ENCODE measurements around the gene TUG1.
A peak's percentile ranks its signal among the peaks of the same experiment; 100 is the strongest.

TUG1 gene

GRCh38 chr22:30968924-30969531, at the start of gene TUG1:
Gene TUG1 (plus strand): TSS chr22:30969265.
- DNase-seq = peak; percentile 96

- no peak for DNase-seq
These were observed 49.1 kb upstream of the TUG1 start for GRCh38 chr22:30919973-30920372.

GRCh38 chr22:30920407-30920806, 48.7 kb upstream of the TUG1 start:
- DNase-seq = peak; percentile 14

- no peak for DNase-seq
These were observed 48.0 kb upstream of the TUG1 start for GRCh38 chr22:30921108-30921507.

- no peak for DNase-seq
These were observed 46.9 kb upstream of the TUG1 start for GRCh38 chr22:30922151-30922611.

GRCh38 chr22:30923168-30923900, 45.7 kb upstream of the TUG1 start:
- no peak for DNase-seq

- no peak for DNase-seq
These were observed 43.4 kb upstream of the TUG1 start for GRCh38 chr22:30925667-30926066.

GRCh38 chr22:30926706-30927105, 42.4 kb upstream of the TUG1 start:
- DNase-seq = no peak

- DNase-seq = no peak
These were observed 41.3 kb upstream of the TUG1 start for GRCh38 chr22:30927806-30928205.

- no peak for DNase-seq
These were observed 40.7 kb upstream of the TUG1 start for GRCh38 chr22:30928401-30928800.

- DNase-seq = no peak
These were observed 38.8 kb upstream of the TUG1 start for GRCh38 chr22:30930228-30930627.

- no peak for DNase-seq
These were observed 37.3 kb upstream of the TUG1 start for GRCh38 chr22:30931541-30932300.

GRCh38 chr22:30932661-30933060, 36.4 kb upstream of the TUG1 start:
- DNase-seq = no peak

GRCh38 chr22:30933457-30933856, 35.6 kb upstream of the TUG1 start:
- DNase-seq = no peak

- DNase-seq = no peak
These were observed 35.0 kb upstream of the TUG1 start for GRCh38 chr22:30934053-30934452.

GRCh38 chr22:30940685-30941362, 28.2 kb upstream of the TUG1 start:
- no peak for DNase-seq

- DNase-seq = no peak
These were observed 27.7 kb upstream of the TUG1 start for GRCh38 chr22:30941363-30941740.

GRCh38 chr22:30943368-30943767, 25.7 kb upstream of the TUG1 start:
- DNase-seq = no peak

GRCh38 chr22:30944986-30945385, 24.1 kb upstream of the TUG1 start:
- DNase-seq = no peak

- DNase-seq = no peak
These were observed 23.4 kb upstream of the TUG1 start for GRCh38 chr22:30945653-30946052.

GRCh38 chr22:30946354-30946753, 22.7 kb upstream of the TUG1 start:
- DNase-seq = no peak

GRCh38 chr22:30947173-30947815, 21.8 kb upstream of the TUG1 start:
- peak; percentile 52 for DNase-seq
